K562 (cell line): ENCODE measurements around the gene RAI1. TPM values are rescaled to one million over a fixed set of nuclear protein-coding genes. Genes with fewer than 3 reads are reported as not detected.

Experiments used
- ELF1 ChIP-seq: fragments of 200-800 bp; sonication (Bioruptor generic); IDR thresholded peaks from 2 replicates; pipeline ENCODE4 v1.6.1; 2016; ENCODE audit warnings: missing genetic modification characterization, missing compliant biosample characterization
- ETS2 ChIP-seq: IDR thresholded peaks from 2 replicates; pipeline ENCODE4 v1.6.1; 2016; ENCODE audit warnings: borderline replicate concordance, missing genetic modification characterization, mild to moderate bottlenecking, moderate library complexity, missing compliant biosample characterization; ENCODE audit not compliant: poor library complexity, severe bottlenecking
- FIP1L1 ChIP-seq: fragments of 200-400 bp; formaldehyde crosslinking; IDR thresholded peaks from 2 replicates; pipeline ENCODE4 v1.6.1; 2018; ENCODE audit warnings: mild to moderate bottlenecking, low read depth, low read length; ENCODE audit not compliant: poor library complexity, severe bottlenecking
- GTF2A2 ChIP-seq: IDR thresholded peaks from 2 replicates; pipeline ENCODE4 v1.6.1; 2016; ENCODE audit warnings: mild to moderate bottlenecking, missing genetic modification characterization, missing compliant biosample characterization
- HMG20B ChIP-seq: fragments of 250-450 bp; sonication (Bioruptor Pico); IDR thresholded peaks from 2 replicates; pipeline ENCODE4 v1.5.0; 2021; ENCODE audit warnings: mild to moderate bottlenecking
- HNRNPLL ChIP-seq: fragments of 200-400 bp; formaldehyde crosslinking; IDR thresholded peaks from 2 replicates; pipeline ENCODE4 v1.6.1; 2017; ENCODE audit warnings: low read length, low read depth, mild to moderate bottlenecking; ENCODE audit not compliant: poor library complexity, severe bottlenecking
- KAT8 ChIP-seq: fragments of 450-650 bp; IDR thresholded peaks from 2 replicates; pipeline ENCODE4 v1.6.1; 2016; ENCODE audit warnings: low read depth, mild to moderate bottlenecking
- KDM1A ChIP-seq, 2 experiments: fragments of 450-650 bp; IDR thresholded peaks; 2 replicates each; pipeline ENCODE4 v1.6.1; 2016; ENCODE audit warnings: mild to moderate bottlenecking in 2 of 2
- MEF2A ChIP-seq: IDR thresholded peaks from 2 replicates; pipeline ENCODE4 v1.6.1; 2011; ENCODE audit warnings: low read depth, mild to moderate bottlenecking, low read length, moderate library complexity; ENCODE audit not compliant: control insufficient read depth
- MTA1 ChIP-seq: fragments of 450-650 bp; IDR thresholded peaks from 2 replicates; pipeline ENCODE4 v1.6.1; 2017; ENCODE audit warnings: borderline replicate concordance
- NCOR1 ChIP-seq: fragments of 450-650 bp; IDR thresholded peaks from 2 replicates; pipeline ENCODE4 v1.6.1; 2016; ENCODE audit warnings: mild to moderate bottlenecking, moderate library complexity
- SIN3A ChIP-seq, 2 experiments: fragments of 150-350 bp in 1 of 2; IDR thresholded peaks; 2 replicates each; pipeline ENCODE4 v1.6.1; 2011 to 2016; ENCODE audit warnings: borderline replicate concordance in 2 of 2, low read depth in 2 of 2, low read length in 2 of 2, mild to moderate bottlenecking in 2 of 2, moderate library complexity in 2 of 2; ENCODE audit not compliant: control insufficient read depth in 1 of 2
- TAF15 ChIP-seq: fragments of 200-400 bp; formaldehyde crosslinking; IDR thresholded peaks from 2 replicates; pipeline ENCODE4 v1.6.1; 2017; ENCODE audit warnings: mild to moderate bottlenecking, low read depth, low read length, moderate library complexity
- TGIF2 ChIP-seq: sonication (generic); formaldehyde crosslinking; IDR thresholded peaks from 2 replicates; pipeline ENCODE4 v1.8.1; 2022; ENCODE audit warnings: mild to moderate bottlenecking, missing genetic modification reagents, moderate library complexity
- ZNF239 ChIP-seq: fragments of 250-450 bp; sonication (Bioruptor Pico); IDR thresholded peaks from 2 replicates; pipeline ENCODE4 v1.4.0; 2020; ENCODE audit warnings: mild to moderate bottlenecking
- ZNF77 ChIP-seq: fragments of 250-450 bp; sonication (Bioruptor Pico); IDR thresholded peaks from 2 replicates; pipeline ENCODE4 v1.5.0; 2020
- ZZZ3 ChIP-seq: fragments of 450-650 bp; IDR thresholded peaks from 2 replicates; pipeline ENCODE4 v1.6.1; 2016; ENCODE audit warnings: antibody characterized with exemption, mild to moderate bottlenecking, moderate library complexity
- polyA plus RNA-seq, 8 experiments: library from polyadenylated mRNA; depleted of rRNA in 4 of 8; stranded (reverse) in 5 of 8; unstranded in 3 of 8; fragments of >200 nt; fragmentation: Nextera tagmentation in 2 of 8; fragmentation: Illumina TruSeq in 1 of 8; extraction: Ambion mirVana in 2 of 8; extraction: Trizol in 1 of 8; gene quantifications; 2 replicates each; pipeline versions ENCODE4 v1.2.1 to v1.2.3, GENCODE V29; 2011 to 2014; ENCODE audit warnings: inconsistent platforms in 1 of 8, missing spikeins in 1 of 8
- total RNA-seq, 7 experiments: library from RNA; depleted of rRNA in 6 of 7; stranded (reverse); fragments of >200 nt in 6 of 7; fragmentation: Illumina TruSeq in 2 of 7; extraction: Trizol in 2 of 7; gene quantifications; 2 replicates each; pipeline versions ENCODE4 v1.2.1 to v1.2.3, GENCODE V29; 2011 to 2021; ENCODE audit warnings: low replicate concordance in 1 of 7
- TF ChIP-seq, protein P1 (sequence below): sonication (generic); formaldehyde crosslinking; IDR thresholded peaks from 2 replicates; pipeline ENCODE4 v1.8.0; 2022; ENCODE audit warnings: mild to moderate bottlenecking, missing genetic modification reagents
- TF ChIP-seq, protein P2 (sequence below): sonication (generic); formaldehyde crosslinking; IDR thresholded peaks from 2 replicates; pipeline ENCODE4 v1.8.1; 2022; ENCODE audit warnings: missing genetic modification reagents
- TF ChIP-seq, protein P3 (sequence below): fragments of 250-450 bp; sonication (Bioruptor Pico); IDR thresholded peaks from 2 replicates; pipeline ENCODE4 v1.8.0; 2022; ENCODE audit warnings: moderate library complexity, mild to moderate bottlenecking, inconsistent platforms
- TF ChIP-seq, protein P4 (sequence below), 2 experiments: fragments of 450-650 bp in 1 of 2; sonication (generic) in 1 of 2; formaldehyde crosslinking in 1 of 2; IDR thresholded peaks in 1 of 2; conservative IDR thresholded peaks in 1 of 2; 2 replicates each; pipeline versions ENCODE4 v1.6.1 to v1.8.1; 2016 to 2023; ENCODE audit warnings: mild to moderate bottlenecking in 2 of 2, moderate library complexity in 2 of 2, inconsistent platforms in 1 of 2, missing genetic modification reagents in 1 of 2
- TF ChIP-seq, protein P5 (sequence below): sonication (generic); formaldehyde crosslinking; IDR thresholded peaks from 2 replicates; pipeline ENCODE4 v1.8.0; 2022; ENCODE audit warnings: mild to moderate bottlenecking, missing genetic modification reagents

The RAI1 gene
- total and polyA plus RNA-seq, 9 of the 15 experiments (the other 6 are each of a cell fraction or from before 2014, with no cell fraction given), result 0.68 to 19.9 (median 5.5) TPM

DNA sequence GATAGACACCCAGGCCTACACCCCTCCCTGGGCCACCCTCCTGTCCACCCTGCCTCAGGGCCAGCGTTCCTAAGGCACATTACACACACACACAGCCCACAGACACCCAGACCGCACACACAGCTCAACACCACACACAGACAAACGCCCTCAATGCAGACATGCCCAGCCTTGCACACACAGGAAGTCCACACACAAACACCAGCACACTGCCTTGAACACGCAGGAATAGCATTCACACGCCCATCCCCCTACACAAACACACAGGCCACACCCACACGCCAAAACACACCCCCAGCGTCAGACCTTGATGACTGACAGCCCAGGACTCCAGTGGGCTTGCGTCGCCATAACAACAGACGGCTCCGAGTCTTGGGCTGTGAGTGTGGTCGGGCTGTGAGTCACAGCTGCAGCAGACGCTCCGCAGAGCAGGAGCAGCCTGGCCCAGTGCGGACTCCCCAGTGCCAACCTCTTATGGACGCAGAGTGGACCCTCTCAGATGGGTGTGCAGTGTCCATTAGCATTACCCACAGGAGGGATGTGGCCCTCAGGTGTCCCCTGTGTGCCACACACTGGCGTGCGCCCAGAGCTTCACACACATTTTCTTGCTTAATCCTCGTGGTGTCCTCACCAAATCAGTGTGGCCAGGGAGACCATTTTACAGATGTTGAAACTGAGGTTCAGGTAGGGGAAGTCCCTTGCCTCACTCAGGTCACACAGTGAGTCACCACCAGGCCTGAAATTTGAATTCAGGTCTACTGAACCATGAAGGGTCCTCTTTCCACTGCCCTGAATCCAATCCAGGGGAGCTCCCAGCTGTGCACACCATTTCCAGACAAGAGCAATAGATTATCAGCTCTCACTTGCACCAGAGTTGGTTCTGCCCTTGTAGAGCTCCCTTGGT, 17.8 kb upstream of the RAI1 start (continued):
- TF ChIP-seq, protein P1, sequence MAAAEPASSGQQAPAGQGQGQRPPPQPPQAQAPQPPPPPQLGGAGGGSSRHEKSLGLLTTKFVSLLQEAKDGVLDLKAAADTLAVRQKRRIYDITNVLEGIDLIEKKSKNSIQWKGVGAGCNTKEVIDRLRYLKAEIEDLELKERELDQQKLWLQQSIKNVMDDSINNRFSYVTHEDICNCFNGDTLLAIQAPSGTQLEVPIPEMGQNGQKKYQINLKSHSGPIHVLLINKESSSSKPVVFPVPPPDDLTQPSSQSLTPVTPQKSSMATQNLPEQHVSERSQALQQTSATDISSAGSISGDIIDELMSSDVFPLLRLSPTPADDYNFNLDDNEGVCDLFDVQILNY, result 0 out of 2 replicates have a peak, but pooled peaks have one; percentile 41
- TF ChIP-seq FIP1L1, result no peak
- TF ChIP-seq, protein P2, sequence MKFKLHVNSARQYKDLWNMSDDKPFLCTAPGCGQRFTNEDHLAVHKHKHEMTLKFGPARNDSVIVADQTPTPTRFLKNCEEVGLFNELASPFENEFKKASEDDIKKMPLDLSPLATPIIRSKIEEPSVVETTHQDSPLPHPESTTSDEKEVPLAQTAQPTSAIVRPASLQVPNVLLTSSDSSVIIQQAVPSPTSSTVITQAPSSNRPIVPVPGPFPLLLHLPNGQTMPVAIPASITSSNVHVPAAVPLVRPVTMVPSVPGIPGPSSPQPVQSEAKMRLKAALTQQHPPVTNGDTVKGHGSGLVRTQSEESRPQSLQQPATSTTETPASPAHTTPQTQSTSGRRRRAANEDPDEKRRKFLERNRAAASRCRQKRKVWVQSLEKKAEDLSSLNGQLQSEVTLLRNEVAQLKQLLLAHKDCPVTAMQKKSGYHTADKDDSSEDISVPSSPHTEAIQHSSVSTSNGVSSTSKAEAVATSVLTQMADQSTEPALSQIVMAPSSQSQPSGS (CRISPR knock-in tag), result no peak
- no peak for TF ChIP-seq ZNF77
- no peak for TF ChIP-seq MEF2A
- TF ChIP-seq SIN3A (IDR thresholded peaks at IDR 0.05; ENCODE audit: borderline replicate concordance in 2 of 2, control insufficient read depth in 1 of 2, low read depth in 2 of 2, low read length in 2 of 2), result no peak
- TF ChIP-seq HMG20B (CRISPR knock-in tag), result no peak
- TF ChIP-seq HNRNPLL, result no peak
- no peak for TF ChIP-seq ELF1 (tag)
- TF ChIP-seq, protein P3, sequence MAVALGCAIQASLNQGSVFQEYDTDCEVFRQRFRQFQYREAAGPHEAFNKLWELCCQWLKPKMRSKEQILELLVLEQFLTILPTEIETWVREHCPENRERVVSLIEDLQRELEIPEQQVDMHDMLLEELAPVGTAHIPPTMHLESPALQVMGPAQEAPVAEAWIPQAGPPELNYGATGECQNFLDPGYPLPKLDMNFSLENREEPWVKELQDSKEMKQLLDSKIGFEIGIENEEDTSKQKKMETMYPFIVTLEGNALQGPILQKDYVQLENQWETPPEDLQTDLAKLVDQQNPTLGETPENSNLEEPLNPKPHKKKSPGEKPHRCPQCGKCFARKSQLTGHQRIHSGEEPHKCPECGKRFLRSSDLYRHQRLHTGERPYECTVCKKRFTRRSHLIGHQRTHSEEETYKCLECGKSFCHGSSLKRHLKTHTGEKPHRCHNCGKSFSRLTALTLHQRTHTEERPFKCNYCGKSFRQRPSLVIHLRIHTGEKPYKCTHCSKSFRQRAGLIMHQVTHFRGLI, result no peak
- no peak for TF ChIP-seq NCOR1
- no peak for TF ChIP-seq GTF2A2 (tag)
- TF ChIP-seq, protein P4, sequence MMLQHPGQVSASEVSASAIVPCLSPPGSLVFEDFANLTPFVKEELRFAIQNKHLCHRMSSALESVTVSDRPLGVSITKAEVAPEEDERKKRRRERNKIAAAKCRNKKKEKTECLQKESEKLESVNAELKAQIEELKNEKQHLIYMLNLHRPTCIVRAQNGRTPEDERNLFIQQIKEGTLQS (IDR thresholded peaks at IDR 0.05), result peak; percentile 53
- TF ChIP-seq, protein P4 (CRISPR knock-in tag; conservative IDR thresholded peaks at IDR 0.05), result no peak
- no peak for TF ChIP-seq ZZZ3
- TF ChIP-seq KDM1A (IDR thresholded peaks at IDR 0.05), result peak; percentile 23 to 60; a peak in 3 of 4 replicates
- TF ChIP-seq TAF15, result no peak
- no peak for TF ChIP-seq TGIF2
- no peak for TF ChIP-seq ETS2 (tag)
- TF ChIP-seq ZNF239 (CRISPR knock-in tag), result no peak
- no peak for TF ChIP-seq KAT8
- TF ChIP-seq MTA1, result peak; percentile 44; the same call in 1 of the 2 replicates
- TF ChIP-seq, protein P5, sequence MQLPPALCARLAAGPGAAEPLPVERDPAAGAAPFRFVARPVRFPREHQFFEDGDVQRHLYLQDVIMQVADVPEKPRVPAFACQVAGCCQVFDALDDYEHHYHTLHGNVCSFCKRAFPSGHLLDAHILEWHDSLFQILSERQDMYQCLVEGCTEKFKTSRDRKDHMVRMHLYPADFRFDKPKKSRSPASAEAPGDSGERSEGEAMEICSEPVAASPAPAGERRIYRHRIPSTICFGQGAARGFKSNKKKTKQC, result no peak
